Gastrocnemius medialis (tissue), 4 donors: ENCODE data around the gene ORAI1.

Source experiments
- CTCF ChIP-seq, 5 experiments: fragments of 450-650 bp in 3 of 5; fragments of 200-600 bp in 2 of 5; sonication (generic) in 2 of 5; IDR thresholded peaks in 4 of 5; conservative IDR thresholded peaks in 1 of 5; 1 replicate in 4 of 5; 2 replicates in 1 of 5; pipeline ENCODE4 v1.5.1; 2016 to 2019; ENCODE audit warnings: antibody characterized with exemption in 5 of 5, mild to moderate bottlenecking in 3 of 5, moderate library complexity in 3 of 5
- POLR2A ChIP-seq, 2 donors: fragments of 450-650 bp; IDR thresholded peaks; one replicate each; pipeline ENCODE4 v1.6.1; 2017; ENCODE audit warnings: antibody characterized with exemption in 2 of 2, mild to moderate bottlenecking in 2 of 2, moderate library complexity in 2 of 2

- no peak for TF ChIP-seq CTCF (IDR thresholded peaks at IDR 0.05 in 4 of 5, conservative IDR thresholded peaks at IDR 0.05 in 1 of 5)
- TF ChIP-seq POLR2A (IDR thresholded peaks at IDR 0.05), result no peak
These were observed 23.6 kb upstream of the ORAI1 start for GRCh38 chr12:121602766-121603165.
